Measurements from ENCODE around the gene KIAA1958.

GRCh38 chr9:112462855-112463254, 23.8 kb upstream of the KIAA1958 start:
- TF ChIP-seq, protein P1, sequence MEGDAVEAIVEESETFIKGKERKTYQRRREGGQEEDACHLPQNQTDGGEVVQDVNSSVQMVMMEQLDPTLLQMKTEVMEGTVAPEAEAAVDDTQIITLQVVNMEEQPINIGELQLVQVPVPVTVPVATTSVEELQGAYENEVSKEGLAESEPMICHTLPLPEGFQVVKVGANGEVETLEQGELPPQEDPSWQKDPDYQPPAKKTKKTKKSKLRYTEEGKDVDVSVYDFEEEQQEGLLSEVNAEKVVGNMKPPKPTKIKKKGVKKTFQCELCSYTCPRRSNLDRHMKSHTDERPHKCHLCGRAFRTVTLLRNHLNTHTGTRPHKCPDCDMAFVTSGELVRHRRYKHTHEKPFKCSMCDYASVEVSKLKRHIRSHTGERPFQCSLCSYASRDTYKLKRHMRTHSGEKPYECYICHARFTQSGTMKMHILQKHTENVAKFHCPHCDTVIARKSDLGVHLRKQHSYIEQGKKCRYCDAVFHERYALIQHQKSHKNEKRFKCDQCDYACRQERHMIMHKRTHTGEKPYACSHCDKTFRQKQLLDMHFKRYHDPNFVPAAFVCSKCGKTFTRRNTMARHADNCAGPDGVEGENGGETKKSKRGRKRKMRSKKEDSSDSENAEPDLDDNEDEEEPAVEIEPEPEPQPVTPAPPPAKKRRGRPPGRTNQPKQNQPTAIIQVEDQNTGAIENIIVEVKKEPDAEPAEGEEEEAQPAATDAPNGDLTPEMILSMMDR (IDR thresholded peaks at IDR 0.05): no peak
- no peak for TF ChIP-seq POLR2A (IDR thresholded peaks at IDR 0.05)

All from body of pancreas (tissue), 4 donors.